Type B pancreatic cell (in vitro differentiated cells): Measurements from ENCODE around the gene NEGR1. TPM values are rescaled to one million over a fixed set of nuclear protein-coding genes. Genes with fewer than 3 reads are reported as not detected.

ENCODE experiments used
- DNase-seq: peaks from one replicate; pipeline ENCODE4 v3.0.0; 2021; ENCODE audit warnings: mixed read lengths; ENCODE audit not compliant: unreplicated experiment; ENCODE audit errors: extremely low spot score
- H3K27ac Mint-ChIP-seq: 2 replicates; pipeline ENCODE4 v1.8.0; 2021; ENCODE audit warnings: mild to moderate bottlenecking, mixed read lengths
- H3K27me3 Mint-ChIP-seq: 2 replicates; pipeline ENCODE4 v1.8.0; 2021; ENCODE audit warnings: mixed read lengths
- H3K36me3 Mint-ChIP-seq: 2 replicates; pipeline ENCODE4 v1.8.0; 2021; ENCODE audit warnings: mixed read lengths
- H3K4me1 Mint-ChIP-seq: one replicate; pipeline ENCODE4 v1.8.0; 2021; ENCODE audit warnings: mixed read lengths; ENCODE audit not compliant: unreplicated experiment
- H3K4me3 Mint-ChIP-seq: 2 replicates; pipeline ENCODE4 v1.8.0; 2021; ENCODE audit warnings: mild to moderate bottlenecking, mixed read lengths
- H3K9me3 Mint-ChIP-seq: 2 replicates; pipeline ENCODE4 v1.8.0; 2021; ENCODE audit warnings: mixed read lengths
- total RNA-seq: library from RNA; stranded (reverse); gene quantifications from 2 replicates; pipeline ENCODE4 v1.2.1, GENCODE V29; 2021; ENCODE audit warnings: low replicate concordance
- TF ChIP-seq, protein P1 (sequence below): fragments of 200-600 bp; sonication (generic); conservative IDR thresholded peaks from 2 replicates; pipeline ENCODE4 v1.5.0; 2021; ENCODE audit warnings: antibody characterized with exemption, mild to moderate bottlenecking

NEGR1 gene
- total RNA-seq, 1 donor from 2014 or later: 22.5 TPM

GRCh38 chr1:71655604-71656003 is 626.7 kb downstream of the NEGR1 start:
- Mint-ChIP-seq H3K27me3 (peaks cover 3% of the 10 kb centered on the region), H3K4me3 (no peak overlapping the region), H3K4me1 (no peaks in the 10 kb centered on the region), H3K9me3 (no peaks in the 10 kb centered on the region), H3K27ac (no peak overlapping the region), H3K36me3 (no peaks in the 10 kb centered on the region)
- DNase-seq: no peak
- TF ChIP-seq, protein P1, sequence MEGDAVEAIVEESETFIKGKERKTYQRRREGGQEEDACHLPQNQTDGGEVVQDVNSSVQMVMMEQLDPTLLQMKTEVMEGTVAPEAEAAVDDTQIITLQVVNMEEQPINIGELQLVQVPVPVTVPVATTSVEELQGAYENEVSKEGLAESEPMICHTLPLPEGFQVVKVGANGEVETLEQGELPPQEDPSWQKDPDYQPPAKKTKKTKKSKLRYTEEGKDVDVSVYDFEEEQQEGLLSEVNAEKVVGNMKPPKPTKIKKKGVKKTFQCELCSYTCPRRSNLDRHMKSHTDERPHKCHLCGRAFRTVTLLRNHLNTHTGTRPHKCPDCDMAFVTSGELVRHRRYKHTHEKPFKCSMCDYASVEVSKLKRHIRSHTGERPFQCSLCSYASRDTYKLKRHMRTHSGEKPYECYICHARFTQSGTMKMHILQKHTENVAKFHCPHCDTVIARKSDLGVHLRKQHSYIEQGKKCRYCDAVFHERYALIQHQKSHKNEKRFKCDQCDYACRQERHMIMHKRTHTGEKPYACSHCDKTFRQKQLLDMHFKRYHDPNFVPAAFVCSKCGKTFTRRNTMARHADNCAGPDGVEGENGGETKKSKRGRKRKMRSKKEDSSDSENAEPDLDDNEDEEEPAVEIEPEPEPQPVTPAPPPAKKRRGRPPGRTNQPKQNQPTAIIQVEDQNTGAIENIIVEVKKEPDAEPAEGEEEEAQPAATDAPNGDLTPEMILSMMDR: no peak

GRCh38 chr1:71653952-71654351 is 628.4 kb downstream of the NEGR1 start:
- H3K27me3 Mint-ChIP-seq: no peaks in the 10 kb centered on the region
- H3K27ac Mint-ChIP-seq: no peak overlapping the region
- H3K4me3 Mint-ChIP-seq: no peak overlapping the region
- no peaks in the 10 kb centered on the region for H3K4me1 Mint-ChIP-seq
- DNase-seq: no peak
- H3K9me3 Mint-ChIP-seq: no peaks in the 10 kb centered on the region
- TF ChIP-seq, protein P1: no peak
- H3K36me3 Mint-ChIP-seq: no peaks in the 10 kb centered on the region

DNA sequence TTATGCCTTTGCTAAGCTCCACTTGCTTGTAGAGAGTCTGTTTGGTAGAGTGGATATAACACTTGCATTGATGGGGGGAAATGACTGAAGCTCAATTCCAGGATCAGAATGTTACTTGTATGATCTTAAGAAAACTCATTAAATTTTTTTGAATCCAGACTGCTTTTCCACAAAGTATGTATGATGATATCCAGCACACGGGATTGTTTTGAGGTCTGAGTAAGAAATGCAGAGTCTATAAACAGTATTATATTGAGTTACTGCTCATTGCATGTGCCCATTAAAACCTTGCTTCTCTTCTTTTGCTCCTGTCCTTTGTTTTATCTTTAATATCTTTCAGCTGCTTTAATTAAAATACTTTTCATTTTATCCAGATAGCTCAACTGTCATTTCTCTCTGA is 631.1 kb downstream of the NEGR1 start:
- peaks cover 3% of the 10 kb centered on the region for H3K27me3 Mint-ChIP-seq
- DNase-seq: no peak
- H3K4me3 Mint-ChIP-seq: no peak overlapping the region
- TF ChIP-seq, protein P1: no peak
- no peaks in the 10 kb centered on the region for H3K9me3 Mint-ChIP-seq
- no peaks in the 10 kb centered on the region for H3K36me3 Mint-ChIP-seq
- no peak overlapping the region for H3K27ac Mint-ChIP-seq
- no peaks in the 10 kb centered on the region for H3K4me1 Mint-ChIP-seq

GRCh38 chr1:71650119-71650518 is 632.2 kb downstream of the NEGR1 start:
- no peak for DNase-seq
- H3K27ac Mint-ChIP-seq: no peak overlapping the region
- H3K4me3 Mint-ChIP-seq: no peak overlapping the region
- TF ChIP-seq, protein P1: no peak
- H3K4me1 Mint-ChIP-seq: no peaks in the 10 kb centered on the region
- no peaks in the 10 kb centered on the region for H3K9me3 Mint-ChIP-seq
- H3K36me3 Mint-ChIP-seq: no peaks in the 10 kb centered on the region
- peaks cover 3% of the 10 kb centered on the region for H3K27me3 Mint-ChIP-seq

DNA sequence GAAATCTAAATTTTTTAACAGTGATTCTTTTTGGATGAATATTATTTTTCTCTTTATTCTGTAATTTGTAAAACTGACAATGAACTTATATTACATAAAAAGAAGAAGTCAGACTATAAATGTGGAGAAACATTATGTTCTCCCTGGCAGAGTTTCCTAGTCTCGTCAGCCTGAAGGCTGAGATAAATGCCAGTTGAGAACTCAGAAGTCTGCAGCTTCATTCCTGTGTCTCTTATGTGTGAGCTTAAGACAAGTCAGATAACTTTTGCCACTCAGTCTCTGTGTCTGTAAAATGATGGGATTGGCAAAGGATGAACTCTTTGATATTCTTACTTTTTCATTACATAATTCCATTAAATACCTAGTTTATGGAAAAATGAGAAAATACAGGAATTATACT is 632.7 kb downstream of the NEGR1 start:
- no peaks in the 10 kb centered on the region for H3K36me3 Mint-ChIP-seq
- peaks cover 3% of the 10 kb centered on the region for H3K27me3 Mint-ChIP-seq
- H3K9me3 Mint-ChIP-seq: no peaks in the 10 kb centered on the region
- no peak overlapping the region for H3K4me3 Mint-ChIP-seq
- TF ChIP-seq, protein P1: no peak
- no peaks in the 10 kb centered on the region for H3K4me1 Mint-ChIP-seq
- no peak for DNase-seq
- H3K27ac Mint-ChIP-seq: no peak overlapping the region
